HG02759 (cell line): Measurements from ENCODE around the gene OTOG.

Source experiments
- ATAC-seq: cut with Tn5 transposase; IDR thresholded peaks from one replicate; pipeline ENCODE4 v1.9.1; 2021; ENCODE audit warnings: mild to moderate bottlenecking, moderate library complexity; ENCODE audit not compliant: unreplicated experiment

OTOG gene

DNA sequence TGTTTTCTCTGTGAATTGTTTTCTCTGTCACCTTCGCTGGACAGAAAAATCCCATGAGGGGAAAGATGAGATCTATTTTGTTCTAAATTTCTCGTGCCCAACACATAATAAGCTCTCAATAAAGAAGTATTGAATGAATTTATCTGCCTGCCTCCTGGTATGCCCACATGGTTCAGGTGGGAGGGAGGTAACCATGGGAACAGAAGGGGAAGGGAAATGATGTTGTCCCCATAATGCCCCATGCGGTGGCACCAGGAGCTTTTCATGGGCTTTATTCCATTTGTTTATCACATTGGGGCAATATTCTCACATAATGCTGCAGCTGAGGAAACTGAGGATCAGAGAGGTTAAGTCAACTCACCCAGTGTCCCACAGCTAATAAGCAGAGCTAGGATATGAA, 11.6 kb upstream of the OTOG start:
- no peak for ATAC-seq

DNA sequence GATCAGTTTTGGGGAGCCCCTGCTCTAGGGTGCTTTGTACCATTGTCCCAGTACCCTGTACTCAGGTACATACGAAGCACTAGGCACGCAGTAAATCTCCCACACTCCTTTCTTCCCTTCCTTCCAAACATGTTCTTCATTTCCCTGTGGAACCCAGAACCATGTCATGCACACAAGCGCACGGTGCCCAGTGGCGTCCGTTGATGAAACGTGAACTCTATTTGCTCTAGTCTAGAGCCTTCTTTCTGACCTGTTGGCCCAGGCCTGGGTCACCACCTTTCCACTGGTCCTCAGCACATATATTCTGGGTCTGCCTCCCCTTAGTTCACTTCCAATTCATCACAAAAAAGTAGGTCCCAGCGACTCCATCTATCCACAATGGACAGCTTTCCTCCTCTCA, 9.8 kb upstream of the OTOG start:
- ATAC-seq: no peak

DNA sequence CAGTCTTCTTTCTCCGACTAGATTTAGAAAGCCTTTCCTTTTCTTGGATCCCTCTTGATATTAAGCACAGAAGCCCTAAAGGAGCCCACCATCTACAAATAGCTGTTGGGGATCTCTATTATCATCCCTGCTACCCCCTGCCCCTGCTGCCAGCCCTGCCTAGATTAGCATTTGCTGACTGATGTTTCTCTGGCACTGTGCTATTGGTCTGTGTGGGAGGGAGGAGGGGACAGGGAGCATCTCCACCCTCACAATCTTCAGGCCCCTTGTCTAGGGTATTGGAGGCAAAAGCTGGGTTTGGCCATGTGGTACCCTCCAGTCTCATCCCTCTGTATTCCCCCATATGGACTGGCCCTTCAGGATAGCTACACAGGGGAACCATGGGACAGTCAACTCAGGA, 9.0 kb upstream of the OTOG start:
- no peak for ATAC-seq

DNA sequence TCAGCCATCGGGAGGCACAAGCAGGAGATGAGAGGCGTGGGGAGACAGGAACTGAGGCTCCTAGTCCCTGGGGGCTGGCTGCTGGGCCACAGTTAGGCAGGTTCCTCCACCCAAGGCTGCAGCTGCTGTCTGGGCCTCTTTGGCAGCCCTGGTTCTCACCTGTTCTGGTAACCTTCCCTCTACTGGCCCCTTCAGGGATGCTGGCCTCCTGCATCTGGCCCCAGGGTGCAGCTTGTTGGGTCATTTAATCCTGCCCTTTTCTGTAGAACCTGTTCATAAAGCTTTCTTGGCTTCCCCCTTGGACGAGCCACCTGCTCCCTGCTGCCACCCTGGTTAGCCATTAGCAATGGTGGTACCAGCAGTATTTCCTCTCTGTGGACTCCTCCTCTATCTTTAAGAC, 8.3 kb upstream of the OTOG start:
- no peak for ATAC-seq

DNA sequence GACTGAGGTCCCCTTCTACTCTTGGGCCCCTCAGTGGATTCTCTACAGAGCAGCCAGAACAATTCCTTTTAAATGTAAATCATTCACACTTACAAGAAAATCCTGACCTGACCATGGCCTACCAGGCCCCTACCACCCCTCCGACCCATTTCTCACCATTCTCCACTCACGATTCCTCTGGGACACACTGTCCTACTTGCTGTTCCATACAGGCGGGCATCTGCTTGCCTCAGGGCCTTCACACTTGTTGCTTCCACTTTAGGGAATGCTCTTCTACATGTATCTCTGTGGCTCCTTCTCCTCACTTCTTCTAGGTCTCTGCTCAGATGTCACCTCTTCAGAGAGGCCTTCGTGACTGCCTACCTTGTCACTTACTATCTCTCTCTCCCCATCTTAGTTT, 6.3 kb upstream of the OTOG start:
- no peak for ATAC-seq

DNA sequence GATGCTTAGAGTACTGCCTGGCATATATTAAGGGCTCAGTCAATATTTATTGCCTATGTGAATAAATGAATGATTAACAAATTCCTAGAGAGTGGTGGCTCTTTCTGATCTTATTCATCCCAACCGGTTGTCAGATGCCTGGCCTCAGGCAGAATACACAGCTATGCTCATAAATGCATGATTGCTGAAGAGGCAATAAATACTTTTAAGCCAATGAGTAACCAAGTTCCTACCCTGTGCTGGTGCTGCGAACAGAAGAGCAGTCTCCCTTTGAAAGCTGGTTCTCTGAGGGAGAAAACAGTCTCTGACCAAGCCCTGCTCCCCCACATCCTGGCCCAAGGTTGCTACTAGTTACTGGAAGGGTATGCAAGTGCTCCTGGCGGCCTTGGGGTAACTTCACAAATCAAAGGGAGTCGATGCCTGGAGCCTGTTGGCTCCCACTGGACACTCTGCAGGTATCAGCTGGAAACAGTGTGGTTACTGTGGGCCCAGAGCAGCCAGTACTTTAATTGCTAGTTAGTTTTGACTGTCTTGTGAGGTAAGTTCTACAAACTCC, 5.7 kb upstream of the OTOG start:
- ATAC-seq: no peak

DNA sequence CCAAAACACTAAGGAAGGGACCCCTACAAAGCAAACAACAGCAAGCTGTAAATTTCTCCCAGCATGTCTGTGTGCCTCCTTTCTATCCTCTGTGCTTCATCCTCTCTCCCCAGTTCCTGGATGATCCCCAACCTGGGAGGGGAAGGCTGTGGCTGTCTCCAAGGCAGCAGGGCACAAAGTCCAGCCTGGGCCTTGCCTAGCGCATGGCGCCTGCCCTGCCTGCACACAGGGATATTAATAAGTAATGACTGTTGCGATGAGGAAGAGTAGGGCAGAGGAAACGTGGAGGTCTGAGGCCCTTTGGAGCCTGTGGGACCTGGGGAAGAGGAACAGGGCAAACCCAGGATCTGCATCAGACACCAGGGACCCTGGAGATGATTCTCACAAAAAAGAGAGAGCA, 4.8 kb upstream of the OTOG start:
- ATAC-seq: no peak

DNA sequence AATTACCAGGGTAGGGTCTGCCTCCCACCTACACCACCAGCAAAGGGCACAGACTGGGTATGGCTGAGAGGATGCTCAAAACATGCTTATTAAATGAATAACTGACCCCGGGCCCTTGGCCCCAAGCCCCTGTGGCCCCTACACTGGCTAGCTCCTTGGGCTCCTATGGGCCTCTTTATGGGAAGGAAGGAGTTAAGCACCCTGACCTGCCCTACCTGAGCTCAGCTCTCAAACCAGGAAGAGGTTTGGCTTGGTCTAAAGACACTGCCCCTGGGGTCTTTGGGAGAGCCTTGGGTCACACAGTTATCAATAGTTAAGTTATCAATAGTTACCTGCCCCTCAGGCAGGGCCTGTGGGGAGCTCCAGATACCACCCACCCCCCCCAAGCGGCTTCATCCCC, 4.0 kb upstream of the OTOG start:
- no peak for ATAC-seq

DNA sequence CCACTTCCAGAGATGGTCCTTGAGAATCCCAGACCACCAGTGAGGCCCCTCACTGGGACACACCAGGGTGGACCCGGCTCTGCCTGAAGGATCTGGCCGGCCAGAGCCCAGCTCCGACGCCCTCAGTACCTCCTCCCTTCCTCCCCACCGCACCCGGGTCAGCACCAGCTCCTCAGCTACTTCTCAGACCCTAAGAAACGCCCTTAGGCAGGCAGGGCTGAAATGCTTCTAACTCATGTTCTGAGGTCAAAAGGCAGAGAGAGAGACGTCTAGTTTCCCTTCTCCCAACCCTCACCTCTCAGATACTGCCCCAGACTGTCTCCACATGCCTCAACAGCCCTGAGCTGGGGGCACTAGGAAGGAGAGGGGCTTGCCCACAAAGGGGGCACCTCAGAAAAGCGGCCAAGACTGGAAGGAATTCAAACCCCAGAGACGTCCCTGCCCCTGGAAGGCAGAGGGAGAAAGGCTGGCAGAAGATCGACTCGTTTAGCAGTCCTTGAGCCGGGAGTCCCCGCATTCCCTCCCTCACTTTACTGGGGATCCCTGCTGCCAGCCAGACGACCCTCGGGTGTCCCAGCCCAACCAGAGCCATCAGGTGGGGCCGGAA, 3.4 kb upstream of the OTOG start:
- no peak for ATAC-seq

DNA sequence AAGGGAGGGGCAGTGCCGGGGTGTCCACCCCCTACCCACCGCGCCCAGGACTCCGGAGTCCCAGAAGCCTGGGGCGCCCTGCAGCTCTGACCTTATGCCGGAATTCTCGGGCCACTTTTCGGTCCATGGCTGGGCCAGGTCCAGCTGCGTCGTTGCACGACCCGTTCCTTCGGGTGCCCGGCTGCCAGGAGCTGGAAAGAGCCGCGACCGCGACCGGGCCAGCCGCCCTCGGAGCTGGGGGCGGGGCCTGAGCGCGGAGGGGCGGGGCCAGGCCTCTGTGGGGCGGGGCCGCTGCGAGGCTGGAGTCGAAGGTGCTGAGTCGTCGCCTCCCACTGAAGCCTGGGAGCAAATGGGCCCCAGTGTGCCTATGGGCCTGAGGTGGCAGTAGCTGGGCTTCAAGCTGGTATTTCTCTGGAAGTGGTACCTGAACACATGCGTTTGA, 2.9 kb upstream of the OTOG start, which contains the start of gene USH1C:
USH1C (minus strand) TSS at position 236 of the 442 bp plus-strand sequence; CDS start at position 127, 109 bp downstream.
- no peak for ATAC-seq

DNA sequence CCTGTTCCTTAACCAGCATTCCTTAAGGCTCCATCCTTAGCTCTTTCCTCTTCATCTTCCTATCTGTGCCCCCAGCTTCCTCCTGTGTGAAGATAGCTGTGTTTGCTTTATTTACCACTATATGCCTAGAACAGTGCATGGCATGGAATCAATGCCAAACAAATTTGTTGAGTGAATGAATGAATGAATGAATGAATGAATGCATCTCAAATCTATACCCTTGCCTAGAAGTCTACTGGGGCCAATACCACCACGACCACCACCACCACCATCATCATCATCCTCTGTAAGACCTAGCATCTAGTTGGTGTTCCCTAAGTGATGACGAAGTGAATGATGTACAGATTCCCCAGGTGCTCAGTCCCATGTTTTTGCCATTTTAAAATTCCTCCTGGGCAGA, 819 bp upstream of the OTOG start:
- ATAC-seq: no peak

DNA sequence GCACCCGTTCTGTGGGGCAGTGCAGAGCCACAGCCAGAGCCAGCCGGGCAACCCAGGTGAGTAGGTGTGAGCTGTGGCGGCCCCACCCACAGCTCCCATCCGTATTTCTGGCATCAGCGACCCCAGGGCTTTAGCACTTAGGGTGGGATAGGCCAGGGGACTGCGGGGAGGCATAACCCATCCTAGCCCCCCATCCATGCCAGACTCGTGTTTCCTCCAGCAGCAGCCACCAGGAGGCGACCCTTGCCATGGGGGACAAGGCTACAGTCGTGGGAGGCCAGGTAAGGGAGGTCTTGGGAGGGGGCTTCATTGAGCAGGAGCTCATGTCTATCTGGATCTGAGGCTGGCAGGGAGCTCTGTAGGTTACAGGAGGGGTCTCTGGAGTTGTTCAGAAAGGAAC, 873 bp downstream of the OTOG start:
- ATAC-seq: no peak

DNA sequence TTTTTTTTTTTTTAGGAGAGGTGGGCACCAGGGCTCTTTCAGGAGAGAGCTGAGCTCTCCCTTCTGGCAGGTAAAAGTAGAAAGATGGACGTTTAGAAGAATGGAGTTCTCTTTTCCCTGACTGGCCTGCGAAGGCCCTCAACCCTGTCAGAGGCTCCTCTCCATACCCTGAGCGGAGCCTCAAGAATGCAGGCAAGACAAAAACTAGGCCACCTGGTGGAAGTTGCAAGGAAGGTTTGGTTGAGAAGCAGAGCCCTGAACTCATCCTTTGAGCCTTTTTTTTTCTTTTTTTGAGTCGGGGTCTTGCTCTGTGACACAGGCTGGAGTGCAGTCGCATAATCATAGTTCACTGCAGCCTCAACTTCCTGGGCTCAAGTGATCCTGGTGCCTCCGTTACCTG, 1.4 kb downstream of the OTOG start:
- ATAC-seq: no peak

DNA sequence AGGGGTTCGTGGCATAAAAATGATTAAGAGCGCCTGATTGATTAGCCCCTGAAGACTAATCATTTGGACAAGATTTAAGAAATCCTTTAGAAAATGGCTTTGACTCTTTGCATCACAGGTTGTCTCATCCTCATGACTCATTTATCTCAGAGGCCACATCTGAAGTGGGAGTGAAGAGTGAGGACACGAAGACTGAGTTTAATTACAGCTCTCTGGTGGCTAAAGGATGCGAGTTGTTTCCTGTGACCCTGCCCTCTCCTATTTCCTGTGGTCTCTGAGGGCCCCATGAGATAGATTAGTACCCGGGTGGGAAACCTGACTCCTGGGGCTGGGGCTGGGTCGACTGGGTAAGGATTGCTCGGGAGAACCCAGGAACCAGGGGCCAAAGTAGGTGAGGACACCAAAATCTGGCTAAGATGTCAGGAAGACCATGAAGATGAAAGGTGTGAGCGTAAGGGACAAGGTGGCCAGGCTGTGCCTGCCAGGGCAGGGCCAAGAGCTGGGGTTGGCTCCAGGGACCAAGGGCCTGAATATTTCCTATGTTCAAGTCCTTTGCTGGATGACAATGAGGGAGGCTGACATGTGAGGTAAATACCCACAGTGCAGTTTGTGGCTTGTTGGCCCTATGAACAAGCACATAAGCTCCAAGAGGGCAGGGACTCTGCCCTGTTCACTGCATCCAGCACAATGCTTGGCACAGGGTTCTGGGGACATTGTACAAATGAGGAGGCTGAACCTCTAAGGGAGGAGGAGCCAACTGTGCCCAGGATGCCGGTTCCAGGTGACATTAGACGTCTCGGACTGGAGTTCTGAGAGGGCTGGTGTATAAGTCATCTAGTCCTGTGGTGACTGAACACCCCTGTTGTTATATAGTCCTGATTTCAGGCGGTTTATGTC, 3.6 kb downstream of the OTOG start:
- ATAC-seq: no peak

DNA sequence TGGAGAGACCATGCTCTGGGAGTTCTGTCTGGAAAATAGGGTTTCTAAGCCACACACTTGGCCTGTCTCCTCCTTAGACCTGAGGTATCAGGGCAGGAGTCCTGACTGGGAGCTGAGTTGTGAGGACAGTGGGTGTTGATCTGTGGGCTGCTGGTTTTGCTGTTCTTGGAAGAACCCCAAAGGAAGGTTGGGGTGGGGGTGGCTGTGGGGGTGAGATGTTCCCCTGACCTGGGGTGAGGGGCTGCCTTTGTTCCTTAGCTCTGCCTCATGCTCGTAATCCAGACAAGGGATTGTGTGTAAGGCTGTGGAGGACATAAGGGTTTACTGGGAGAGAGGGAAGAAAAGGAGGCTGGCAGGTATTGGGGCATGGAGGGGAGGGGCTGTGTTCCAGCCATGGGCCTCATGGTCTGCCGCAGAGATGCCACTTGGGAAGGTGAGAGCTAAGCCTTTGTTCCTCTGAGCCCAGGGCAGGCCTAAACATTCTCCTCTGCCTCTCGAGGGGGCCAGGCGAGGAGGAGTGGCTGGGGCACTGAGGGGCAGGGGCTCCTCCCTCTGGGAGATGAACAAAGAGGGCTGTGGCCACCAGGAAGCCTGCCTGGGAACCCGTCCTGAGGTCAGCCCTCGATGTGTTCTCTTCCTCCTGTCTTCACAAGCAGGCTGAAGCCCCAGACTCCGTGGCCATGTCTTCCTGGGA, 4.4 kb downstream of the OTOG start:
- ATAC-seq: no peak

DNA sequence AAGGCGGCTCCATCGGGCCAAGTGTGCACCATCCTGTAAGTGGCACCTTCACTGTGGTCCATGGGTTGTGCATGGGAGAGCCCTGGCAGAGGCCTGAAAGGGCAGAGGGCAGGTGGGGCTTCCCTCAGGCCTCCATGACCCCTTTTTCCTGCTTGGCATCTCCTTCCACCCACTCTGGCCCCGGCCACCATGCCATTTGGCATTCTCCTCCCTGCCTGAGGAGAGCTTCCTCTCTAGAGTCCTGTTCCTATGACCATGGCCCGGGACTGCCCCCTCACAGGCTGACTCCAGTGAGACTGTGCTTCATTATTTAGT, 4.9 kb downstream of the OTOG start:
- no peak for ATAC-seq

DNA sequence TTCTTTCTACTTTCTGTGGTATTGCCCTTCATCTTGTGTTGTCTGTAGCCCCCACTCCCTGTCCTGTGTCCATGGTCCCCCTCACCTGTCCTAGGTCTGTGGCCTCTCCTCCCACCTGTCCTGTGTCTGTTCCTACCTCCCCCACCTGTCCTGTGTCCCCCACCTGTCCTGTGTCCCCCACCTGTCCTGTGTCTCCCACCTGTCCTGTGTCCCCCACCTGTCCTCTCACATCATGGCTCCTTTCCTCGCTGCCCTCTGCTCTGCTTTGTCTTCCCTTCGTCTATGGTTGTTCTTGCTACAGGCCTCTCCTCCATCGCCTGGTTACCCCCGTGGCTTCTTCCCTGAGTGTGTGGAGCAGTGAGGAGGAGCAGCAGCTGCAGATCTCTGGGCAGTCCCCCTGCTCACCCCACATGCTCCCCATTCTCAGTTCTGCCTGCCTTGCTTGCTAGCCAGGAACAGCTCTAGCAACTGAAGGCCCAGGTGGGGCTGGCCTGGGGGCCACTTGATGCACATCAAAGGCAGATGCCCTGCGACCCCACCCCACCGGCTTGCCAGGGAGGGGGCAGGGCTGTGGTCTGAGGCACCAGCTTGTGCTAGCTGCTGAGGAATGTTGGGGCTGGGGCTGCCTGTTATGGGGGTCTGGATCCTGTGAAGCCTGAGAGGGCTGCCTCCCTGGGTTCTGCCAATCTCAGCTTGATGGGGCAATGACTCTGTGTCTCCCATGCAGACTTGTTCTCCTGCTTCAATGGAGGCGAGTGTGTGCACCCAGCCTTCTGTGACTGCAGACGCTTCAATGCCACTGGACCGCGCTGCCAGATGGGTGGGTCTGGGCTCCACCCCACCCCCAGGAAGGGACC, 5.6 kb downstream of the OTOG start:
- ATAC-seq: no peak

DNA sequence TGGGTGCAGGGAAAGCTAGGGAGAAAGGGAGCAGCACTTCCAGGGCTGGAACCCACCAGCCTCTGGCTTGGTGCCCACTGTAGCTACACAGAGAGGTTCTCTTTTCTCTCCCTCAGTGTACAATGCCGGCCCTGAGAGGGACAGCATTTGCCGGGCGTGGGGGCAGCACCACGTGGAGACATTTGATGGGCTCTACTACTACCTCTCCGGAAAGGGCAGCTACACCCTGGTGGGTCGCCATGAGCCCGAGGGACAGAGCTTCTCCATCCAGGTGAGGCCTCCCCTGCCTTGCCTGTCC, 6.1 kb downstream of the OTOG start:
- no peak for ATAC-seq

DNA sequence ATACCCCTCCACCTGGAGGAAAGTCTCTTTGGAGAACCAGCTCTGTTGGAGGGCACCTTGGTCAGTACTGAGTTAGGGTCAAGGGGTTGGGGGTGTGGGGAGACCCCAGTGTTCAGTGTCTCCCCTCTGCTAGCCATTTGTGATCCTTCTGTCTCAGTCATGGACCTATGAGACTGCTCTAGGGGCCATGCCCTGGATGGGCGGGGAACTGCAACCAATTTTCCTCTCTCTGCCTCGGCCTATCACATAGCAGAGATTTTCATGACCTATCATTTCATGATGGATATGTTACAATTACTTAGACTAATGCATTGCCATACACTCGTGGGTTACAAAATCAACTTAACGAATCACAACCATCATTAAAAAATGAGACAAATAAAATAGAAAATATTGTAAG, 7.4 kb downstream of the OTOG start:
- no peak for ATAC-seq

DNA sequence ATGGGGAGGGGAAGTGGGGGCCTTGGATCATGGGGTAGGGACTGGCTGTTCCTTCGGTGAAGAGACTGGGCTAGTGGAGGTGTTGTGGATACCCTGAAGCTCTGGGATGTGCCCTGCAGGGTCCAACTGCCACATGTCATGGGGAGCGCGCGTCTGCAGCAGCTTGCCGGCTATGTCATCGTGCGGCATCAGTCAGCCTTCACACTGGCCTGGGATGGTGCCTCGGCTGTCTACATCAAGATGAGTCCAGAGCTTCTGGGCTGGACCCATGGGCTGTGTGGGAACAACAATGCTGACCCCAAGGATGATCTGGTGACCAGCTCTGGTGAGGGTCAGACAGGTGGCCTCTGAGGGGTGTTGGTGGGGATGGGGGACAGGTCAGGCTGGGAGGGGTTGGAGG, 9.9 kb downstream of the OTOG start:
- ATAC-seq: no peak
